CD14-positive monocyte (primary cell): Measurements from ENCODE around the gene ITIH1. TPM values are rescaled to one million over a fixed set of nuclear protein-coding genes. Genes with fewer than 3 reads are reported as not detected.

Source experiments
- DNase-seq, 3 donors: peaks; one replicate each; pipeline ENCODE4 v3.0.0-alpha.2; 2011 to 2022
- H2AFZ ChIP-seq: 2 replicates; pipeline ENCODE4 v1.6.0; 2012; ENCODE audit warnings: mild to moderate bottlenecking, low read depth, low read length, inconsistent platforms; ENCODE audit not compliant: insufficient read depth, poor library complexity, severe bottlenecking
- H3K27ac ChIP-seq, 2 donors: 1 replicate in 1 of 2; 2 replicates in 1 of 2; pipeline ENCODE4 v1.5.1; 2012 to 2013; ENCODE audit warnings: low read length in 2 of 2, control low read depth in 1 of 2, inconsistent platforms in 1 of 2, low read depth in 1 of 2, mild to moderate bottlenecking in 1 of 2
- H3K27me3 ChIP-seq, 2 donors: one replicate each; pipeline versions ENCODE4 v1.6.0 to v1.6.1; 2011 to 2013; ENCODE audit warnings: low read length in 2 of 2; ENCODE audit not compliant: control insufficient read depth in 2 of 2, insufficient read depth in 2 of 2
- H3K36me3 ChIP-seq, 2 donors: replicated peaks in 1 of 2; 1 replicate in 1 of 2; 2 replicates in 1 of 2; pipeline versions ENCODE4 v1.5.1 to v1.6.1; 2012 to 2013; ENCODE audit warnings: low read length in 2 of 2, control low read depth in 1 of 2, inconsistent platforms in 1 of 2, mild to moderate bottlenecking in 1 of 2; ENCODE audit not compliant: insufficient read depth in 2 of 2, control insufficient read depth in 1 of 2
- H3K4me1 ChIP-seq, 2 donors: 1 replicate in 1 of 2; 2 replicates in 1 of 2; pipeline versions ENCODE4 v1.5.1 to v1.6.1; 2012 to 2013; ENCODE audit warnings: low read length in 2 of 2, control low read depth in 1 of 2, inconsistent platforms in 1 of 2, mild to moderate bottlenecking in 1 of 2, moderate library complexity in 1 of 2; ENCODE audit not compliant: insufficient read depth in 2 of 2, control insufficient read depth in 1 of 2
- H3K4me2 ChIP-seq: replicated peaks from 2 replicates; pipeline ENCODE3; 2012; ENCODE audit warnings: low read length, moderate library complexity, mild to moderate bottlenecking; ENCODE audit not compliant: poor library complexity, severe bottlenecking; ENCODE audit errors: extremely low read depth
- H3K4me3 ChIP-seq, 3 experiments: fragments of 200-600 bp in 1 of 3; sonication (generic) in 1 of 3; replicated peaks in 1 of 3; 1 replicate in 2 of 3; 2 replicates in 1 of 3; pipeline ENCODE4 v1.5.1; 2011 to 2013; ENCODE audit warnings: low read length in 3 of 3, mild to moderate bottlenecking in 3 of 3, control low read depth in 2 of 3, low read depth in 2 of 3, inconsistent platforms in 1 of 3, moderate library complexity in 1 of 3
- H3K79me2 ChIP-seq: 2 replicates; pipeline ENCODE4 v1.6.0; 2012; ENCODE audit warnings: mild to moderate bottlenecking, control low read depth, inconsistent platforms, low read length, moderate library complexity; ENCODE audit not compliant: insufficient read depth
- H3K9ac ChIP-seq: 2 replicates; pipeline ENCODE4 v1.6.0; 2017; ENCODE audit warnings: low read length, mild to moderate bottlenecking; ENCODE audit not compliant: insufficient read depth, poor library complexity, severe bottlenecking
- H3K9me3 ChIP-seq, 2 donors: replicated peaks in 1 of 2; 1 replicate in 1 of 2; 2 replicates in 1 of 2; pipeline versions ENCODE4 v1.5.1 to v1.6.1; 2012 to 2013; ENCODE audit warnings: low read length in 2 of 2, control low read depth in 1 of 2; ENCODE audit not compliant: control insufficient read depth in 1 of 2, insufficient read depth in 1 of 2
- H4K20me1 ChIP-seq: 2 replicates; pipeline ENCODE4 v1.6.0; 2012; ENCODE audit warnings: mild to moderate bottlenecking, low read length, control low read depth, moderate library complexity; ENCODE audit not compliant: insufficient read depth
- H3K27ac Mint-ChIP-seq, 7 donors: one replicate each; pipeline ENCODE4 v1.8.0; 2020; ENCODE audit warnings: mild to moderate bottlenecking in 7 of 7, mixed read lengths in 7 of 7, moderate library complexity in 6 of 7, inconsistent platforms in 2 of 7
- H3K27me3 Mint-ChIP-seq, 3 donors: one replicate each; pipeline ENCODE4 v1.8.0; 2021 to 2022; ENCODE audit warnings: low read depth in 3 of 3, mild to moderate bottlenecking in 3 of 3, mixed read lengths in 3 of 3, moderate library complexity in 3 of 3, inconsistent platforms in 1 of 3
- H3K36me3 Mint-ChIP-seq, 2 donors: one replicate each; pipeline ENCODE4 v1.8.0; 2020; ENCODE audit warnings: mixed read lengths in 2 of 2, inconsistent platforms in 1 of 2, mild to moderate bottlenecking in 1 of 2
- H3K4me1 Mint-ChIP-seq: one replicate; pipeline ENCODE4 v1.8.0; 2020; ENCODE audit warnings: mild to moderate bottlenecking, mixed read lengths
- H3K4me3 Mint-ChIP-seq, 2 donors: one replicate each; pipeline ENCODE4 v1.8.0; 2020; ENCODE audit warnings: mild to moderate bottlenecking in 2 of 2, mixed read lengths in 2 of 2, moderate library complexity in 1 of 2
- H3K9me3 Mint-ChIP-seq, 7 donors: one replicate each; pipeline ENCODE4 v1.8.0; 2020 to 2022; ENCODE audit warnings: mixed read lengths in 7 of 7, mild to moderate bottlenecking in 6 of 7, moderate library complexity in 6 of 7, inconsistent platforms in 2 of 7
- CTCF ChIP-seq: fragments of 200-600 bp; IDR thresholded peaks from one replicate; pipeline ENCODE4 v1.8.0; 2022; ENCODE audit warnings: antibody characterized with exemption, mild to moderate bottlenecking
- WGBS: methylation state at CpG from one replicate; pipeline ENCODE4 v1.1.5; 2013; ENCODE audit warnings: missing lambda C conversion rate; ENCODE audit not compliant: insufficient coverage; 5-methylcytosine and 5-hydroxymethylcytosine counted together
- intact Hi-C, 2 donors: fragments of 100-400 bp; cut with micrococcal nuclease; formaldehyde crosslinking; loops; one replicate each; pipeline versions ENCODE4 v1.15.0 to v1.15.1; 2023
- polyA plus RNA-seq, 3 donors: library from polyadenylated mRNA; depleted of rRNA in 1 of 3; unstranded in 2 of 3; stranded (reverse) in 1 of 3; fragments of 300-500 nt in 2 of 3; fragments of >200 nt in 1 of 3; fragmentation: Illumina TruSeq in 2 of 3; gene quantifications; 1 replicate in 2 of 3; 2 replicates in 1 of 3; pipeline ENCODE4 v1.2.3, GENCODE V29; 2012 to 2021

The ITIH1 gene
- polyA plus RNA-seq, 3 donors: 0.75 to 4.4 (median 1.3) TPM

DNA sequence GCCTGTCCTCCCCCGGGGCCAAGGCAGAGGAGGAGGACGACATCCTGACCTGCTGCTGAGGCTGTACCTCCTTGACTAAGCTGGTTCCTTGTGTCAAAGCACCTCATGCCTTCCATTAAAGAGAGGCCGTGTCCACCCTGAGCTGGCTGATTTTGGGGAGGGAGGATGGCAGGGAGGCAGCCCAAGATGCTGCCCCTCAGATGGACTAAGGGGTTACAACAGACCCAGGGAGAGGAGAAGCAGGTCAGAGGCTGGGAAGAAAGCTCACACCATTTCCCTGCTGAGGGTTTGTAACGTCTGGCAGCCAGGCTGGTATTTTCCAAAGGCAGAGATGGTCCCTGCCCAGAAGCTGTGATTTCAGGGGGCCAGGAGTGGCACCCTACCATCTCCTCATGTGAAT, 14.5 kb downstream of the ITIH1 start:
- Mint-ChIP-seq H3K9me3 (no peaks in the 10 kb centered on the region), H3K27ac (peak overlapping the region in 1 of 7 donors; percentile 35), H3K4me3 (no peak overlapping the region), H3K4me1 (peaks cover 11% of the 10 kb centered on the region), H3K36me3 (no peaks in the 10 kb centered on the region), H3K27me3 (peaks cover 3 to 10% (median 7%) of the 10 kb centered on the region in 3 donors)
- H4K20me1 ChIP-seq: no peaks in the 10 kb centered on the region
- H3K36me3 ChIP-seq: no peaks in the 10 kb centered on the region
- no peak for TF ChIP-seq CTCF
- no peak overlapping the region for H3K9ac ChIP-seq
- no peaks in the 10 kb centered on the region for H3K9me3 ChIP-seq
- no peaks in the 10 kb centered on the region for H3K27me3 ChIP-seq
- DNase-seq: no peak
- peaks cover 10 to 13% of the 10 kb centered on the region in 2 donors for H3K4me1 ChIP-seq
- 86% methylated on average over 3 of the region's 4 CpGs for WGBS
- intact Hi-C loops: no loop called here
- no peak overlapping the region for H3K27ac ChIP-seq
- no peak overlapping the region for H2AFZ ChIP-seq
- no peak overlapping the region for H3K4me2 ChIP-seq
- no peak overlapping the region for H3K4me3 ChIP-seq
- H3K79me2 ChIP-seq: no peaks in the 10 kb centered on the region

DNA sequence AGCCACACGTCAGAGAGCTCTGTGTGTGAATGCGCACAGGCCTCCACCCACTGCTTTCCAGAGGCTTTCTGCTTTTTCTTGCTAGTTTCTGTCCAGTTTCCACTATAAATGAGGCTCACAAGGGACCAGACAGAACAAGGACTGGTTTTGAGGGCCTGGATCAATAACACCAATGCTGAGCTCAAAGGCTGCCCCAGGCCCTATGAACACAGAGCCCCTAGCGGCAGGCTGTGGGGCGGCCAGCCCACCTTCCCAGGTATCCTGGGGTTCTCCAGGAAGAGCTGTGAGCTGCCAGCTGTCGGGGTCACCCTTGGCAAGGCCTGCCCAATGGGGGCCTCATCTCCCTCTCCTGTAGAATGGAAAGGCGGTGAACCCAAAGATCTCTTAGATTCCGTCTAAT, 15.0 kb downstream of the ITIH1 start:
- no peak overlapping the region for H3K4me2 ChIP-seq
- WGBS: 95% methylated on average over 6 of the region's 7 CpGs
- Mint-ChIP-seq H3K4me1 (peaks cover 11% of the 10 kb centered on the region), H3K9me3 (no peaks in the 10 kb centered on the region), H3K27ac (no peak overlapping the region), H3K27me3 (peaks cover 5 to 10% (median 7%) of the 10 kb centered on the region in 3 donors), H3K4me3 (no peak overlapping the region), H3K36me3 (no peaks in the 10 kb centered on the region)
- TF ChIP-seq CTCF: no peak
- no peak overlapping the region for H3K4me3 ChIP-seq
- no peaks in the 10 kb centered on the region for H3K9me3 ChIP-seq
- no peaks in the 10 kb centered on the region for H4K20me1 ChIP-seq
- H3K27ac ChIP-seq: no peak overlapping the region
- no peak for DNase-seq
- intact Hi-C loops: no loop called here
- no peaks in the 10 kb centered on the region for H3K36me3 ChIP-seq
- H3K4me1 ChIP-seq: peaks cover 10 to 13% of the 10 kb centered on the region in 2 donors
- H3K27me3 ChIP-seq: no peaks in the 10 kb centered on the region
- no peak overlapping the region for H3K9ac ChIP-seq
- no peak overlapping the region for H2AFZ ChIP-seq
- no peaks in the 10 kb centered on the region for H3K79me2 ChIP-seq
